ENCODE results near the gene GARRE1.
A peak's percentile ranks its signal among the peaks of the same experiment; 100 is the strongest.
"Not testable (repeated sequence)": the region's sequence is repeated elsewhere in the genome, so short reads cannot be mapped to it uniquely, and the experiment has no call there.

Gene GARRE1

DNA sequence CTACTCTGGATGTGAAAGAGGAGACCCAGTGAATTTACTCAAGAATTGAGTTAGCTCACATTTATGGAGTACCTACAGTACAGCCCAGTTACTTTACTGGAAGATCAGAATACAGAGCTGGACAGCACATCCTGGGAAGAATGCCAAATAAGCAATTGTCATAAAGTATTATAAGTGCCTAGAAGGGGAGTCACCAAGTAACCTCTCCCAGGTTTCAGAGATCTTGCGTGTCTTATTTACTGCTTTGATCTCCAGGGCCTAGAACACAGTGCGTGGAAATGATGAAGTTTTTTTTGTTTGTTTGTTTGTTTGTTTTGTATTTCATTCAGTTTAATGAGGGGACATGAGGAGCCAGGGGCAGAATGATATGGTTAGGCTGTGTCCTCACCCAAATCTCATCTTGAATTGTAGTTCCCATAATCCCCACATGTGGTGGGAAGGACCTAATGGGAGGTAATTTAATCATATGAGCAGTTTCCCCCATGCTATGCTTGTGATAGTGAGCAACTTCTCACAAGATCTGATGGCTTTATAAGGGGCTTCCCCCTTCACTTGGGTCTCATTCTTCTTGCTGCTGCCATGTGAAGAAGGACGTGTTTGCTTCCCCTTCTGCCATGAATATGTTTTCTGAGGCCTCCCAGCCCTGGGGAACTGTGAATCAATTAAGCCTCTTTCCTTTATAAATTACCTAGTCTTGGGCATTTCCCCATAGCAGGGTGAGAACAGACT lies 5.2 kb downstream of the GARRE1 start:
- no peak for DNase-seq

DNA sequence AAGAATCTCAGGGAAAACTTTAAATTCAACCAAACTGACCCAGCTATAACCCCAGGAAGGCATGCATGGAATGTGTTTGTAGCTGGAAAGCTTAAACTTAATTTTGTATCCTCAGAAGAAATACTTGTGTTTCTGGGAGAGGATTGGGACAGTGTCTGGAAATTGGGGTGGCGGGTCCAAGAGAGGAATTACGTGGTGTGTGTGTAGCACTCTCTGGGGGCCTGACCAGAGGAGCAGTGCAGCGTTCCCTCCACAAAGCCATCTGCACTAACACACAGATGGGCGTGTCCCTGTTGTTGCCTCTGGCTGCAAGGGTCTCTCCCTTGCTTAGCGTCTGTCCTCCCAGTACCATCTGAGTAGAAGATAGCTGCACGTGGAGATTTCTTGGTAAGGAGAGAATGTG lies 6.4 kb downstream of the GARRE1 start:
- no peak for DNase-seq

DNA sequence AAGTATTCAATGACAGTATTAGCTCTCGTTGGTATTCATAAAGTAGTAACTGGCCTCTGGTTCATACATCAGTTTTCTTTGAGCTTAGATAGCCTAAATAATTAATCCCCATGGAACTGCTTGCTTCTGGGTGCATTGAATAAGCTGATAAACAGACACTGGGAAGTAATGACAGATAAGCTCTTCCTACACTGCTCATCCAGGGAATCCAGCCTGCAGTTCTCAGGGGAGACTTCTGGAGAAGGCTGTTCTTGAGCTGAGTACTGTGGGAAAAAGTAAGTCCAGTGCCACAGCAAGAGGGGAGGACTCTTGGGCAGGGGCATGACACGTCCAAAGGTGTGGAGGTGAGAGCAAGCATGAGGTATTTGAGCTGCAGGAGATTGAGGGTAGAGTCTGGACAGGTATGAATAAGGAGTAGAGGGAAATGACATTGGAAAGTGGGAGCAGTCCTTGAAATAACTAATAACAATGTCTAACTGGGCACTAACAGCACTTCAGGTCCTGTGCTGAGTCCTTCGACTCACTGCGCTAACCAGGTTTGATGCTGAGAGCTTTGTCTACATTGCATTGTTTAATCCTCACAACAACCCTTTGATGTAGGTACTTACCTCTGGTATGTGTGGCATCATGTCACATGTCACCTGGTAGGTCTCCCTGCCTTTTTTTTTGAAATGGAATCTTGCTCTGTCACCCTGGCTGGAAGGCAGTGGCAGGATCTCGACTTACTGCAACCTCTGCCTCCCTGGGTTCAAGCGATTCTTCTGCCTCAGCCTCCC lies 7.2 kb downstream of the GARRE1 start:
- DNase-seq = no peak

DNA sequence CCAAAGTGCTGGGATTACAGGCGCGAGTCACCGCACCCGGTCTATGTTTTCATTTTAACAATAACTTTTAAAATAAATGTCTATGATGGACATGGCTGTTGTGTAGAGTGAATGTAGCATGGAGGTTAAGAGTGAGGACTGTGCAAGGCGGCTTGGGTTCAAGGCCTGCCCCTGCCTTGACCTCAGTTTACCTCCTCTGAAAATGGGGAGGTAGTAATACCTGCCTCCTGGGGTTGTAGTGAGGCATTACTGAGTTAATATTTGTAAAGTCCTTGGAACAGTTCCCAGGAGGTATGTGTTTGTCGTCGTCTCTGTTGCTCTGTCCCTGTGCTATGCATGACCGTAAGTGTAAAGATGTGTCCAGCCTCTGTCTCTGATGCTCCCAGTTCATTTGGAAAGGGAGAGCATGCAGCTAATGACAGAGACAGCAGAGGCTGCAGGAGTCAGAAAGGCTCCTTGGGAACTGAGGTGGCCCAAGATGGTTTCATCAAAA lies 9.4 kb downstream of the GARRE1 start:
- no peak for DNase-seq

DNA sequence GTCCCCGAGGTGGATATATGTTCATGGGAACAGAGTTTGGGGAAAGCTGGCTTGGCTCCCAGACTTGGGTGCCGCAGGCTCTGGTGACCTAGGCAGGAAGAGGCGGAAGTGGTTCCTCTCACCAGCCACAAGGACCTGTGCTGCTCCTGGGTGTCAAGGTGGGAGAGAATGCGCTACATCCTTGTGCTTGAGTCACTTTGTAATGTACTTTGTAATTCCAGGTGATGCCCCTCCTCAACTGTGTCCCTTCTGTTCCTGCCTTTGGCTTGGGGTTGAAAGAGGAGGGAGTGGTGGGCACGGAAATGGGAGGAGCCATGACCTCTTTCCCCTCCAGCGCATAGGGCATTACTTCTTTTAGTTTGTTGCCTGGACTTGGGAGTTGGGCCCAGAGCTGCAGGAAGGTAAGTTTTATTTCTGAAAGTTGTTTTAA lies 10.9 kb downstream of the GARRE1 start:
- DNase-seq = no peak

DNA sequence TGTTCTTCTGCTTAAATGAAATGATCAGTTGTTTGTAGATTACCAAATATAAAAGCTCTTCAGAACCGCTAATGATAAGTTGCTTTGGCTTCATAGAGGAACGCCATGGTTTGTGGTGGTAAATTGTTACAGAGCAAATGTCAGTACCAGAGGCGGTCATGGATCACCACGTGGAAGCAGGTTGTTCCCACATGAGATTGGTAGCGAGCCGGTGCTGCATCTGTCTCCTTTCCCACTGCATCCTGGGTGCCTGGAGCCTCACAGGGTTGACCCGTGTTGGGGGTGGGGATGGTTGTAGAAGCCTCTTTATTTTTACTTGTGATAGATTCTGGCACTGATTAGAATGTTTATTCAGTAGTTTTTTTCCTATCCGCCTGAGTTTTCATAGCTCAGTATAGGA lies 14.7 kb downstream of the GARRE1 start:
- DNase-seq = no peak

DNA sequence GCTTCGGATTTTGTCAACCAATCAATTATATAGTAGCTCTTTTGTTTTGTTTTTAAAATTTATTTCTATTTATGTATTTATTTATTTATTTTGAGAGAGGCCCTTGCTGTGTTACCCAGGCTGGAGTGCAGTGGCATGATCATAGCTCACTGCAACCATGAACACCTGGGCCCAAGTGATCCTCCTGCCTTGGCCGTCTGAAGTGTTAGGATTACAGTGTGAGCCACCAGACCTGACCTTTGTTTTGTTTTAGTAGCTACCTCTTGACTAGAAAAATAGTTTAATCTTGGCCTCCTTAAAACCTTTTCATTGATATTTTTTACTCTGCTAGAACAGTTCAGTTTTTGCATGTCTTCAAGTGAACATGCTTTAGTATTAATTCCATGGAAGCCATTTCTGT lies 15.1 kb downstream of the GARRE1 start:
- DNase-seq = no peak

DNA sequence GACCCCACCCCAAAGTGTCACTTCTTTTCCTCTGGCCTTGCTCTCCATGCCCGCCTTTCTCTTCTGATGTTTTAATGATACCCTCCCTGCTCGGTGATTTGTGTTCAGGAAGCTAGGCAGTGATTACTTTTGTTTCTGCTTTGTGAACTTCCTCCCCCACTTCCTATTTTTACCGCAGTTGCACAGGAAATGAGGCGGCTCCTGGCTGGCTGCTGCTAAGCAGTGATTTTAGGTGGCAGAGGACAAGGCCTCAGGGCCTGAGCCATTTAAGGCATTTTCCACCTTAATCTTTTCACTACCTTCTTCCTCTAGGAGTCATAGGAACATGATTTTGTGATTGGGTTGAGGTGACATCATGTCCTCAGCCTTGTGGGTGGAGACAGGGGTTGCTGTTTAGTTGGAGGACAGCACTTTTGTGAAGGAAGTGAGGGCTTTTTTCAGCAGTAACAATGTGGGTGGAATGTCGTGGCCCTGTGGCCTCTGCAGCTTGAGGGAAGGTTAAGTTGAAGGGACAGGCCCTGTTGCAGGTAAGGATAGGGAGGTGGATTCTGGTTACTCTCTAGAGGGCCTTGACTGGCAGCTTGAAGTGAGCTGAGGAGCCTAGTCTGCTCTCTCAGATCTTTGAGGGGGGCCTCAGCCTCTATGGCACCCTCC lies 15.7 kb downstream of the GARRE1 start:
- DNase-seq = peak in 2 of 3 experiments; percentile 40 to 68

DNA sequence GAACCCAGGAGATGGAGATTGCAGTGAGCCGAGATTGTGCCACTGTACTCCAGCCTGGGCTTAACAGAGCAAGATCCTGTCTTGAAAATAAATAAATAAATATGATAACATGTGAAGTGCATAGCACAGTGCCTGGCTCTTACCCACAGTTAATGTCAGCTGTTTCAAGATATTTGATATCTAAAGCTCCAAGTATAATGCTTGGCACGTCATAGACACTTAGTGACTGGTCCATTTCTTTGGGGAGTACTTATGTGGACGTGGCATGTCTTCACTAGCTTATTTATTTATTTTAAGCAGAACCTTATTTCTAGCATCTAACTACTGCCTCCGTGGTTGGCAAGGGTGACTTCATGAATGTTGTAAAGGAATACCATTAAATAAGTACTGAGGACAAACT lies 18.8 kb downstream of the GARRE1 start:
- no peak for DNase-seq

DNA sequence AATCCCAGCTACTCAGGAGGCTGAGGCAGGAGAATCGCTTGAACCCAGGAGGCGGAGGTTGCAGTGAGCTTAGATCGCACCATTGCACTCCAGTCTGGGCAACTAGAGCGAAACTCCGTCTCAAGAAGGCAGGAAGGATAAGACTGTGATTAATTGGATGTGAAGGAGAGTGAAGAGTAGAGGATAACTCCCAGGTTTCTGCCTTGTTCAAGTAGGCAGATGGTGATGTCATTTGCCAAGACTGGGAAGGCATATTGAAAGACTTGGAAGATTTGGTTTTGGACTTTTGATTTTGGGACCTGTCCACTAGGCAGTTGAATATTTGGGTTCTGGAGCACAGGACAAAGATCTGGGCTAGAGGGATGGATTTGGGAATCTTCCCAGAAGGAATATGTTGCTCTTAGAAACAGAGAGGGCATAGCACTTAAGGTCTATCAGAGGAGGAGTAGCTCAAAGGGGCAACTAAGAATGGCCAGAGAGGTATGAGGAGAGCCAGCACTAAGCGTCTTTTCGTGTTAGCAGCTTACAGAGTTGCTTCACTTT lies 20.0 kb downstream of the GARRE1 start:
- no peak for DNase-seq

DNA sequence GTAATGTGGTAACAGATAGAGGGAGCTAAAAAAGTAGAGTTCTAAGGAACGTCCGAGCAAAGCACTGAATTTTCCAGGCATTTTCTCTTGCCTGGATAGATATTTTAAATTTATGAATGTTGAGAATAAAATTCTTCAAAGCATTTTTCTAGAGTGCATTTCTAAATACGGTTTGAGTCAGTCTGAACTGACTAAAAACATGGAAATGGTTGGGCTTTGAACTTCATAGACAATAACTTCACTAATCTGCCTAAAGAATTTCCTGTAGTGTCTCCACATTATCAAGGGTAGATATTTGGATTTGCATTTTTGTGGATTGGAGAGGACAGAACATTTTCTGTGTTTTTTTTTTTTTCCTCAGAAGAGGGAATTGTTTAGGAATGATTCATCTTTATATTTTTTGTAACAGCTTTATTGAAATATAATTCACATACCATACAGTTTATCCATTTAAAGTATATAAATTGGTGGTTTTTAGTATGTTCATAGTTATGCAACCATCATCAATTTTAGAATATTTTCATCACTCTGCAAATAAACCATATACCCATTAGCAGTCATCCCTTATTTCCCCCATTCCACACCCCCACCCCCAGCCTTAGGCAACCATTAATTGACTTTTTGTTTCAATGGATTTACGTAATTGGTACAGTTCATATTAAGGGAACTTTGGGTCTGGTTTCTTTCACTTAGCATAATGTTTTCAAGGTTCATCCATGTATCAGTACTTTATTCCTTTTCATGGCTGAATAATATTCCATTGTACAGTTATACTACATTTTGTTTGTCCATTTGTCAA lies 20.7 kb downstream of the GARRE1 start:
- no peak for DNase-seq

DNA sequence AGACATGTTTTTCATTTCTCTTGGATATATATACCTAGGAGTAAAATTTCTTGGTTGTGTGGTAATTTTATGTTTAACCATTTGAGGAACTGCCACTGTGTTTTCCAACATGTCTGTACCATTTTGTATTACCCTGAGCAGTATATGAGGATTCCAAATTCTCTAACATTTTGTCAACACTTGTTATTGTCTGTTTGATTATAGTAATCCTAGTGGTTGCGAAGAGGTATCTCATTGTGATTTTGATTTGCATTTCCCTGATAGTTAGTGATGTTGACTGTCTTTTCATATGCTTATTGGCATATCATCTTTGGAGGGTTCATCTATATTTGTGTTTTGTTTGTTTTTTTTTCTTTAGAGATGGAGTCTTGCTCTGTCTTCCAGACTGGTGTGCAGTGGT lies 21.4 kb downstream of the GARRE1 start:
- DNase-seq = no peak

DNA sequence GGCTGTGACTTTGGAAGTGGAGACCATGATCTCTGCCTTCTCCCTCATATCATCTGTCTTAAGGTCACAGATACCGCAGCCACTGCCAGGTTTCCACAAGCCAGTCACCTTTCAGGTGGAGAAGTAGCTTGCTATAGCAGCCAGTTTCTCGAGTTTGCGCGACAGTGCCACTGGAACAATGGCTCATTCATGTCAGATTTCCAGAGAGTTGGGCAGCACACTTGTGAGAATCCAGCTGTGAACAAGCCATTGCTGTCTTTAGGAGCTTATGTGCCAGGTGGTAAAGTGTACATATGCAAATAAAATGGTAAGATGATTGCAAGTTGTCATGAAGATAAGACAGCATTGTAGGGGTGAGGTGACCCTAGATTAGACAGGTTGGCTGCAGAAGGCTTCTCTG lies 22.3 kb downstream of the GARRE1 start:
- DNase-seq = peak; percentile 6 to 44 (median 8)

DNA sequence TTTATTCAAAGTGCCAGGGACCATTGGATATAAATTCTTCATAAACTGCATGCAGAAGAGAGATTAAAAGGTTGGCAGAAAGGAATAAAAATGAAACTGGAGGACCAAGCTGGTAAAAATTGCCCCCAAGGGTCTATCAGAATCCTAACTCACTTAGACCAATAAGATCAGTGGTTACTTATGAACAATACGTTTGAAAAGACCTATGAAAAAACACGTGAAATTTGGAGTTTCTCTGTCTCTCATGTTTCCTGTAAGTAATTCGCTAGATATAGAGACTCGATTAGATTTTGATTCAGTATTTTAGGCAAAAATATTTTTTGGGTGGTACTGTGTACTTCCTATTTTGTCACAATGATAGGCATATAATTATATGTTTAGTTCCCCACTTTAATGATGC lies 22.9 kb downstream of the GARRE1 start:
- no peak for DNase-seq

DNA sequence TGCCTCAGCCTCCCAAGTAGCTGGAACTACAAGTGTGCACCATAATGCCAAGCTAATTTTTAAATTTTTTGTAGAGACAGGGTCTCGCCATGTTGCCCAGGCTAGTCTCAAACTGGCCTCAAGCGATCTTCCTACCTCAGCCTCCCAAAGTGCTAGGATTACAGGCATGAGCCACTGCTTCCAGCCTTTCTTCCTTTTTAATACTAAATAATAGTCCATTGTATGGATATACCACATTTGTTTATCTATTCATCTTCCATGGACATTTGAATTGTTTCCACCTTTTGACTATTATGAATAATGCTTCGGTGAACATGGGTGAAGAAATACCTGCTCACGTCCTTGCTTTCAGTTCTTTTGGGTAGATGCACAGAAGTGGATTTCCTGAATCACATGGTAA lies 24.4 kb downstream of the GARRE1 start:
- DNase-seq = no peak

DNA sequence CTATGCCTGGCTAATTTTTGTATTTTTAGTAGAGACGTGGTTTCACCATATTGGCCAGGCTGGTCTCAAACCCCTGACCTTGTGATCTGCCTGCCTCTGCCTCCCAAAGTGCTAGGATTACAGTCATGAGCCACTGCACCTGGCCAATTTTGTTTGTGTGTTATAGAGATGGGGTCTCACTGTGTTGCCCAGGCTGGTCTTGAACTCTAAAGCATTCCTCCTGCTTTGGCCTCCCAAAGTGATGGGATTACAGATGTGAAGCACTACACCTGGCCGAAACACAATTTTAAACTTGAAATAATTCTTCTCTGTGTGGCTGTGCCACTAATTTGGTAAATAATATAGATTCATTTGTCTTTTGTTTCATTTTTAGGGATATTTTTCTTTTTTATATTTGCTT lies 27.1 kb downstream of the GARRE1 start:
- not testable (repeated sequence) for DNase-seq

DNA sequence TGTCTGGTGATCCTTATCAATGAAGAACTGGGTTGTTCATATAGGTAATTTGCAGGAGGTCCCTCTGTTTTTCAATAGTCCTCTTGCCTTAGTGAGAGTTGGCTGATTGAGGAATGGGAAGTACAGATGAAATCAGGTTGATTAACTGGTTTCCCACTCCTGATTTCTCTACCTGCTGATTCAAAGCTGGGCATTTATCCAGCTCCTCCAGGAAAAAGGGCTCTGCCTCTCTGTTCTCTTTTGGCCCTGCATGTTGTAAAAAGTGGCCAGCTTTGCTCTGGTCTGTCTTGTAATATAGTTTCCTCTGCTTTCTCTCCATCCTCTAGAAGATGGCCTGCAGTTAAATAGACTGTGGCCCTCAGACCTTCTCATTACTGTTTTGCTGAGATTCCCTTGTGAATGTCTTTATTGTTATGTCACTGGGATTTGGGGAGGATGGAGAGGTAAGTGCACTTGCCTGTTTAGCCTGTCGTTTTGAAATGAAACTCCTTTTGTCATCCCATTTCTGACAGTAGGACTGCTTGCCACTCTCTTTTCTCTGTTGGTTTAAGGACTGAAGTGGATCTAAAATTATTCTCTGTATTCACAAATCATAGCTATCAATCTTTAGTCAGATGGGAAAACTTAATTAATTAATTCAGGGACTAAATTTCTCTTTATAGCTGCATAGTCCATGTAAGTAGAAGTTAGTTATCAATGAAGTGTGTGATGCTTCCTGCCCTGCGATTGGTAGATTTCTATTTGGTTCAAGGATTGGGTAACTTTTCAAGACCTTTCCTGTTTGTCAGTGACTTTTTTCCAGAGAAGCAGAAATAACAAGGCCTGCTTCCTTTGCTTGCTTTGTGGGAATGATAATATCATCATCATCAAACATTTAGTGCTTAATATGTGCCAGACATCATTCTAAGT lies 28.5 kb downstream of the GARRE1 start:
- DNase-seq = no peak

DNA sequence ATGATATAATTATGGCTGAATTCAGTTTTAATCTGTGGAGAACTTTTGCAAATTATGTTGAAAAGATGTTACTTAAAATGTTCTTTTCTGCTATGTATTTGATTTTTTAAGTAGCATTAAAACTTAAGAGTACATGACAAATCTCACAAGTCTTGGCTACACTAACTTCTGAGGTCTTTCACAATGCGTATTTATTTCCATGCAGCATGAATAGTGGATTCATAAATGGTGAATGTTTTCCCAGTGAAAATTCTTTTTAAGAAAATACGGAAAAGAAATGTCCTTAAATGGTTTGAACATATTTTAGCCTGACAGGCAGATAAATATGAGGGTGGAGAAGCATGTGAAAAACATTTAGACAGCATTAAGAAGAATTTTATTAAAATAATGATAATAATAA lies 30.2 kb downstream of the GARRE1 start:
- no peak for DNase-seq

DNA sequence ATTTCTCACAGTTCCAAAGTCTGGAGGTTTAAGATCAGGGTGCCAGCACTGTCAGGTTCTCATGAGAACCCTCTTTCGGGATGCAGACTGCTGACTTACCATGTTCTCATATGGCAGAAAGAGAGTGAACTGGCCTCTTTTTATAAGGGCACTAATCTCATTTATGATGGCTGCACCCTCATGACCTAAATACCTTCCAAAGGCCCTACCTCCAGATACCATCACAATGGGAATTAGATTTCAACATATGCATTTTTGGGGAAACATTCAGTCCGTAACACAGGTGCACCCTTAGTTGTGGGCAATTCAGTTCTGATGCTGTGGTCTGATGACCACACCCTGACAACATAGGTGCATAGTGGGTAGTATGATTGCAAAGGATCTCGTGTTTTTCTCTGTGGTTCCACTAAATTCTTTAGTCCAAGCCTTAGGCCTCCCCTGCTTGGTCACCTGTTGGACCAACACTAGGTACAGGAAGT lies 33.3 kb downstream of the GARRE1 start:
- DNase-seq = no peak

DNA sequence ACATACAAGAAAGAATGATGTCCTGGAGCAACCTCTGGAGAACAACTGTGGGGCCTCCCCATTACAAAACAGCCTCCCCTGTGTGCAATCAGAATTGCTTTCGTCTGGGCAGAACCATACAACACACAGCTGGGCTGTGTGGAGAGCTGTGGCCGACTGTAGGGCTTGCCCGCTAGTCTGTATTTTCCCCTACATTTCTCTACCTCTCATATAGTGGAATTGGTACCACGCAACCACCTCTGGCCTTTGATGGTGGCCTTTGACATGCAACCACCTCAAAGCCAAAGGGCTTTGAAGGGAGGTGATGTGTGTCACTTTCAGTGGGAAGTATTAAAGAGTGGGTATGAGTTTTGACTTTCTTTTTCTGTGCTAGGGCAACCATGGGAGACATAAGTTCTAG lies 34.0 kb downstream of the GARRE1 start:
- DNase-seq = no peak

DNA sequence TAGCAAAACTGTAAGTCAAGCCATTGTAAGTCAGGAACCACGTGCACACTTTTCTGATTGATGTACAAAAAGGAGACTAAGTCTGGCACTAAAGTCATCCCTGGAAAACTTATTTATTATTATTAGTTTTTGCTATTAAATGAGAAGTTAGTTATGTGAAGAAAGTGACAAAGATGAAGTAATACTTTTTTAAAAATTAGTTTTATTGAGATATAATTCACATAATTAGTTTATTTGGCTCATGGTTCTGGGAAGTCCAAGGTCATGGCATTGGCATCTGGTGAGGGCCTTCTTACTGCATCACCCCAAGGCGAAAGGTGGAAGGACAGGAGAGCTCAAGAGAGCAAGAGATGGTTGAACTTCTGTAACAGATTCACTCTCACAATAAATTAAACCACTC lies 36.9 kb downstream of the GARRE1 start:
- no peak for DNase-seq
